Hepatic stellate cell (primary cell): ENCODE measurements around the gene ABLIM2.
"Not testable (repeated sequence)": the region's sequence is repeated elsewhere in the genome, so short reads cannot be mapped to it uniquely, and the experiment has no call there.

ENCODE experiments used
- DNase-seq: peaks from one replicate; pipeline ENCODE4 v3.0.0; 2011; ENCODE audit warnings: low spot score

ABLIM2 gene

GRCh38 chr4:7932287-7932686, 226.3 kb downstream of the ABLIM2 start:
- DNase-seq, result no peak

GRCh38 chr4:7929118-7929951, 229.3 kb downstream of the ABLIM2 start:
- DNase-seq, result peak; percentile 34

GRCh38 chr4:7928711-7929110, 229.9 kb downstream of the ABLIM2 start:
- no peak for DNase-seq

GRCh38 chr4:7926822-7927221, 231.8 kb downstream of the ABLIM2 start:
- no peak for DNase-seq

- DNase-seq, result peak; percentile 37
These were observed 234.0 kb downstream of the ABLIM2 start for GRCh38 chr4:7924570-7924969.

- peak; percentile 34 for DNase-seq
These were observed 234.4 kb downstream of the ABLIM2 start for GRCh38 chr4:7924163-7924562.

- DNase-seq, result no peak
These were observed 236.1 kb downstream of the ABLIM2 start for GRCh38 chr4:7922466-7922865.

- no peak for DNase-seq
These were observed 239.6 kb downstream of the ABLIM2 start for GRCh38 chr4:7918981-7919380.

GRCh38 chr4:7918187-7918586, 240.4 kb downstream of the ABLIM2 start:
- DNase-seq, result not testable (repeated sequence)

GRCh38 chr4:7917669-7918068, 240.9 kb downstream of the ABLIM2 start:
- DNase-seq, result no peak

- DNase-seq, result no peak
These were observed 242.8 kb downstream of the ABLIM2 start for GRCh38 chr4:7915875-7916242.
